ENCODE data around the gene RGS7. TPM values are rescaled to one million over a fixed set of nuclear protein-coding genes. Genes with fewer than 3 reads are reported as not detected.

Gene RGS7
- total and polyA plus RNA-seq, 5 donors = 0.02 TPM; not detected in 4

GRCh38 chr1:240947438-240948224 is 409.4 kb downstream of the RGS7 start:
- H3K4me3 ChIP-seq (ENCODE audit: low read length) = no peak overlapping the region
- H3K4me1 ChIP-seq (ENCODE audit: control insufficient read depth, insufficient read depth, low read length) = no peaks in the 10 kb centered on the region
- DNase-seq (no peak), ATAC-seq (no peak)
- no peaks in the 10 kb centered on the region for H3K9me3 ChIP-seq (ENCODE audit: control insufficient read depth, low read length)
- H3K27ac ChIP-seq (ENCODE audit: low read length) = no peak overlapping the region
- intact Hi-C loops (cut with DNase I) = no loop called here
- 84% methylated on average over 9 of the region's 9 CpGs for WGBS
- H3K27me3 ChIP-seq (ENCODE audit: control insufficient read depth, insufficient read depth) = no peaks in the 10 kb centered on the region

- intact Hi-C loops (cut with DNase I) = no loop called here
- Histone ChIP-seq H3K4me3 (ENCODE audit: low read length) (no peak overlapping the region), H3K9me3 (ENCODE audit: control insufficient read depth, low read length) (no peaks in the 10 kb centered on the region), H3K27me3 (ENCODE audit: control insufficient read depth, insufficient read depth) (no peaks in the 10 kb centered on the region), H3K27ac (ENCODE audit: low read length) (no peak overlapping the region), H3K4me1 (ENCODE audit: control insufficient read depth, insufficient read depth, low read length) (no peaks in the 10 kb centered on the region)
- WGBS = 75% methylated on average over 2 of the region's 2 CpGs
- no peak for DNase-seq
- no peak for ATAC-seq
Observed at GRCh38 chr1:240946926-240947325, 410.1 kb downstream of the RGS7 start.

GRCh38 chr1:240942901-240943300 is 414.1 kb downstream of the RGS7 start:
- H3K4me3 ChIP-seq (ENCODE audit: low read length) = no peak overlapping the region
- H3K4me1 ChIP-seq (ENCODE audit: control insufficient read depth, insufficient read depth, low read length) = no peaks in the 10 kb centered on the region
- H3K27me3 ChIP-seq (ENCODE audit: control insufficient read depth, insufficient read depth) = no peaks in the 10 kb centered on the region
- ATAC-seq (no peak), DNase-seq (no peak)
- H3K27ac ChIP-seq (ENCODE audit: low read length) = no peak overlapping the region
- WGBS = 87% methylated on average over 4 of the region's 4 CpGs
- no peaks in the 10 kb centered on the region for H3K9me3 ChIP-seq (ENCODE audit: control insufficient read depth, low read length)
- intact Hi-C loops (cut with DNase I) = no loop called here

GRCh38 chr1:240941701-240942370 is 415.2 kb downstream of the RGS7 start:
- Histone ChIP-seq H3K9me3 (ENCODE audit: control insufficient read depth, low read length) (no peaks in the 10 kb centered on the region), H3K27me3 (ENCODE audit: control insufficient read depth, insufficient read depth) (no peaks in the 10 kb centered on the region), H3K4me3 (ENCODE audit: low read length) (no peak overlapping the region), H3K4me1 (ENCODE audit: control insufficient read depth, insufficient read depth, low read length) (no peaks in the 10 kb centered on the region), H3K27ac (ENCODE audit: low read length) (no peak overlapping the region)
- DNase-seq (no peak), ATAC-seq (no peak)
- intact Hi-C loops (cut with DNase I) = no loop called here
- WGBS = 68% methylated on average over 12 of the region's 12 CpGs

- no peak for DNase-seq
- intact Hi-C loops (cut with DNase I) = no loop called here
- WGBS = 87% methylated on average over 11 of the region's 11 CpGs
- Histone ChIP-seq H3K9me3 (ENCODE audit: control insufficient read depth, low read length) (no peaks in the 10 kb centered on the region), H3K27me3 (ENCODE audit: control insufficient read depth, insufficient read depth) (no peaks in the 10 kb centered on the region), H3K27ac (ENCODE audit: low read length) (no peak overlapping the region), H3K4me1 (ENCODE audit: control insufficient read depth, insufficient read depth, low read length) (no peaks in the 10 kb centered on the region), H3K4me3 (ENCODE audit: low read length) (no peak overlapping the region)
- ATAC-seq = no peak
Observed at GRCh38 chr1:240936911-240937668, 419.9 kb downstream of the RGS7 start.

- H3K9me3 ChIP-seq (ENCODE audit: control insufficient read depth, low read length) = no peaks in the 10 kb centered on the region
- 79% methylated on average over 2 of the region's 2 CpGs for WGBS
- H3K27me3 ChIP-seq (ENCODE audit: control insufficient read depth, insufficient read depth) = no peaks in the 10 kb centered on the region
- no peak overlapping the region for H3K27ac ChIP-seq (ENCODE audit: low read length)
- H3K4me3 ChIP-seq (ENCODE audit: low read length) = no peak overlapping the region
- H3K4me1 ChIP-seq (ENCODE audit: control insufficient read depth, insufficient read depth, low read length) = no peaks in the 10 kb centered on the region
- no peak for ATAC-seq
- DNase-seq = no peak
- intact Hi-C loops (cut with DNase I) = no loop called here
Observed at GRCh38 chr1:240935920-240936319, 421.1 kb downstream of the RGS7 start.

- 76% methylated on average over 4 of the region's 4 CpGs for WGBS
- intact Hi-C loops (cut with DNase I) = no loop called here
- Histone ChIP-seq H3K4me1 (ENCODE audit: control insufficient read depth, insufficient read depth, low read length) (no peaks in the 10 kb centered on the region), H3K27me3 (ENCODE audit: control insufficient read depth, insufficient read depth) (no peaks in the 10 kb centered on the region), H3K27ac (ENCODE audit: low read length) (no peak overlapping the region), H3K4me3 (ENCODE audit: low read length) (no peak overlapping the region), H3K9me3 (ENCODE audit: control insufficient read depth, low read length) (no peaks in the 10 kb centered on the region)
- DNase-seq (no peak), ATAC-seq (no peak)
Observed at GRCh38 chr1:240931031-240931430, 426.0 kb downstream of the RGS7 start.

- no peaks in the 10 kb centered on the region for H3K27me3 ChIP-seq (ENCODE audit: control insufficient read depth, insufficient read depth)
- DNase-seq = no peak
- WGBS = 91% methylated on average over 4 of the region's 4 CpGs
- intact Hi-C loops (cut with DNase I) = no loop called here
- no peak overlapping the region for H3K4me3 ChIP-seq (ENCODE audit: low read length)
- no peak for ATAC-seq
- H3K27ac ChIP-seq (ENCODE audit: low read length) = no peak overlapping the region
- H3K9me3 ChIP-seq (ENCODE audit: control insufficient read depth, low read length) = no peaks in the 10 kb centered on the region
- H3K4me1 ChIP-seq (ENCODE audit: control insufficient read depth, insufficient read depth, low read length) = no peaks in the 10 kb centered on the region
Observed at GRCh38 chr1:240928265-240928664, 428.7 kb downstream of the RGS7 start.

GRCh38 chr1:240927821-240928220 is 429.2 kb downstream of the RGS7 start:
- Histone ChIP-seq H3K27ac (ENCODE audit: low read length) (no peak overlapping the region), H3K9me3 (ENCODE audit: control insufficient read depth, low read length) (no peaks in the 10 kb centered on the region), H3K4me3 (ENCODE audit: low read length) (no peak overlapping the region), H3K27me3 (ENCODE audit: control insufficient read depth, insufficient read depth) (no peaks in the 10 kb centered on the region), H3K4me1 (ENCODE audit: control insufficient read depth, insufficient read depth, low read length) (no peaks in the 10 kb centered on the region)
- intact Hi-C loops (cut with DNase I) = no loop called here
- no peak for ATAC-seq
- 88% methylated on average over 3 of the region's 3 CpGs for whole genome bisulfite sequencing
- no peak for DNase-seq

GRCh38 chr1:240925273-240925672 is 431.7 kb downstream of the RGS7 start:
- 83% methylated on average over 4 of the region's 4 CpGs for WGBS
- Histone ChIP-seq H3K27me3 (ENCODE audit: control insufficient read depth, insufficient read depth) (no peaks in the 10 kb centered on the region), H3K9me3 (ENCODE audit: control insufficient read depth, low read length) (no peaks in the 10 kb centered on the region)

GRCh38 chr1:240917976-240918375 is 439.0 kb downstream of the RGS7 start:
- H3K4me3 ChIP-seq (ENCODE audit: low read length) = no peak overlapping the region
- ATAC-seq = no peak
- H3K4me1 ChIP-seq (ENCODE audit: control insufficient read depth, insufficient read depth, low read length) = no peaks in the 10 kb centered on the region
- no peaks in the 10 kb centered on the region for H3K9me3 ChIP-seq (ENCODE audit: control insufficient read depth, low read length)
- H3K27me3 ChIP-seq (ENCODE audit: control insufficient read depth, insufficient read depth) = no peaks in the 10 kb centered on the region
- 78% methylated on average over 1 of the region's 1 CpG for WGBS
- no peak overlapping the region for H3K27ac ChIP-seq (ENCODE audit: low read length)
- intact Hi-C loops (cut with DNase I) = no loop called here
- no peak for DNase-seq

More at GRCh38 chr1:240925273-240925672, 431.7 kb downstream of the RGS7 start:
- intact Hi-C loops (cut with DNase I) = no loop called here
- no peak overlapping the region for H3K27ac ChIP-seq (ENCODE audit: low read length)
- ATAC-seq (no peak), DNase-seq (no peak)
- H3K4me1 ChIP-seq (ENCODE audit: control insufficient read depth, insufficient read depth, low read length) = no peaks in the 10 kb centered on the region
- H3K4me3 ChIP-seq (ENCODE audit: low read length) = no peak overlapping the region
